Activated CD4-positive, alpha-beta T cell treated with anti-CD3 and anti-CD28 coated beads, Interleukin-2, amount 50 U/mL, for 1 hour (primary cell): Measurements from ENCODE around the gene P2RY4.
"Not testable (repeated sequence)": the region's sequence is repeated elsewhere in the genome, so short reads cannot be mapped to it uniquely, and the experiment has no call there.

Experiments
- DNase-seq: peaks from one replicate; pipeline ENCODE4 v3.0.0-alpha.2; 2020

P2RY4 gene

DNA sequence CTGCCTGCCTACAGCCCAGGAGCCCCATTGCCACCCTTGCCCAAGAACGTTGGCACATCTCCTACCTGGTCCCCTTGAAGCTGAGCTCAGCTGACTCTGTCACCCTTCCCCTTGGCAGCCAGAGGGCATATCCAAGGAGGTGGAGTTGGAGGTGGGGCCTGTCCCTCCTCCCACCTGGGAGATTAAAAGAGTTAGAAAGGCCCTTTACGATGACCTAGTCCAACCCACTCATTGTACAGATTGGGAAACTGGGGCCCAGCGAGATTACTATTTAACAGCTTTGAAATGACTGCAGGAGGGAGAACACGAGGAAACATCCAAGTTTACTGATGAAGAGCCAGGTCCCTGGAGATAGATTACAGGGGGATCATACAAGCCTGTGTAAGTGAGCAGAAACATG is at the start of gene P2RY4:
TSS of gene P2RY4 (minus strand) at position 101 of the 400 bp plus-strand sequence. CDS start 580 bp downstream, outside the sequence.
- no peak for DNase-seq

DNA sequence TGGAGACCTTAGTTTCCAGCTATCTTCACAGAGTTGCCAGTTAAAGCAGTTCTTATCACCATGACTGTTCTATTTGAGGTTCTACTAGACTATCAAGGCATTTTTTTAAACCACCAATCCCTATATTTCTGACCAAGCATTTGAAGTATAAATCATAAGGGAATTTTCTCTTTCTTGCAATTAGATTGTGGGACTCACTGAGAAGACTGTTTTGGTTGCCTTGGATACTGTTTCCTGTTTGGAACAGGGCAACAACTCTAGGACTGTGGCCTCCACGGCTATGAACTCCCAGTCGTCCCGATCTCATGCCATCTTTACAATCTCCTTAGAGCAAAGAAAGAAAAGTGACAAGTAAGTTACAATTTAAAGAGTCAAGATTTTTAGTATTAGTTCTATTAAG is 41.7 kb upstream of the P2RY4 start:
- DNase-seq, result no peak

DNA sequence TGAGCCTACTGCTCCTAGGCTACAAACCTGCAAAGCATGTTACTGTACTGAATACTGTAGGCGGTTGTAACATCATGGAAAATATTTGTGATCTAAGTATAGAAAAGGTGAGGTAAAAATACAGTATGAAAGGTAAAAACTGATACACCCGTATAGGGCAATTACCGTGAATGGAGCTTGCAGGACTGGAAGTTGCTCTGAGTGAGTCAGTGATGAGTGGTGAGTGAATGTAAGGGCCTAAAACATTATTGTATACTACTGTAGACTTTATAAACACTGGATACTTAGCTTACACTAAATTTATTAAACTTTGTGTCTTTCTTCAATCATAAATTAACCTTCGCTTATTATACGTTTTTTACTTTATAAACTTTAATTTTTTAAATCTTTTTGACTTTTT is 33.6 kb upstream of the P2RY4 start:
- no peak for DNase-seq

DNA sequence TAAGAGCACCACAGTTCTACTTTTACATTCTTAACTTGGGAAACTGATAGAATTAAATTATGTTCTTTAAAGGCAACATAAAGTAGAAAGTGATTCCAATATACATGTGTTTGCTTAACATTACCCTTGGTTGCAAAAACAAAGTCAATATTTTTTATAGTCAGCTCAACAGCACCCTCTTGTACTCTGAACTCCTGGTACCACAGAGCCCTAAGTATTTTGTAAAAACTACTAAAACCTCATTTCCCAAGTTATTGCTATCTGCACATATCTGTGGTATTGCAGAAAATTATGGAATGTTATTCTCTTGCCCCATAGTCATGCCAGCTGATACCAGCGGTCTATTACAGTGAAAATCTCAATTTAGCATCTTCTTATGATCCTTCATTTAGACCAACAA is 32.8 kb upstream of the P2RY4 start:
- no peak for DNase-seq

DNA sequence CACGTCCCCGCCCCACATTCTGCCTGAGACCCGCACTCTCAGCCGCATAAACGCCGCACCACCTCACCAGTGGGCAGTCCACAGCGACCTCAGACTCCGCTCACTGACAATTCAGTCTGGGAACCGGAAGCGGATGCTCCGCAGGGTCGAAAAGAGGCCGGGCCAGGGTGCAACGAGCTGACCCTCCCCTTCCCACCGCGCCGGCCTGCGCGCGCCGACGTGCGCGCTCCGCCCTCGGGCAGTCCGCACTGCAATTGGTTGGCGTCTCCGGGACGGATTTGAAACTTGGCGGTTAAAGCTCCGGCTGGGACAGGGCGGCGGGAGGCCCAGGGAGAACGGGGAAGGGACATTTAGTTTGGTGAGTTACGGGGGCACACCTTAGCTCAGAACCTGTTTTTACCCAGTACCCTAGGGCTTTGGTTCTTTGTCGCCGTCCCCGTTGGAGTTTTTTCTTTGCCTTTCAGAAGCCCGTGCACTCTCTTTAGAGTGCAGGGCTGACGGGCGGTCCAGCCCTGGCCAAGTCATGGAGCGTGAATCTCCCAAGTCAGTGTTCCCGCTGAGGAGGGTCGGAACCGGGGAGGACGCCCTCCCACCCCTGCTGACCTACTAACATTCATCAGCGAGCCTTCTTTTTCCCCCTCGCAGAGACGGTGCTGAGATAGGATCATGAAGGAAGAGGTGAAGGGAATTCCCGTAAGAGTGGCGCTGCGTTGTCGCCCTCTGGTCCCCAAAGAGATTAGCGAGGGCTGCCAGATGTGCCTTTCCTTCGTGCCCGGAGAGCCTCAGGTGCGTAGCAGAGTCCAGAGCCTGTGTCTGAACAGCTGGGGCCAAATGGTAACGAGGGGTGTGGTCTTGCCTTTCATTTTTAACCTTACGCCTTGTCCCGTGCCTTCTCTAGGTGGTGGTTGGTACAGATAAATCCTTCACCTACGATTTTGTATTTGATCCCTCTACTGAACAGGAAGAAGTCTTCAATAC is 30.1 kb upstream of the P2RY4 start, which contains the start of the genes KIF4A and PDZD11:
TSS of gene KIF4A (plus strand) at position 312 of the 978 bp plus-strand sequence. CDS start at position 667, 355 bp downstream.
TSS of gene PDZD11 (minus strand) at position 135 of the 978 bp plus-strand sequence. CDS start 586 bp downstream, outside the sequence.
- DNase-seq, result peak; percentile 65

DNA sequence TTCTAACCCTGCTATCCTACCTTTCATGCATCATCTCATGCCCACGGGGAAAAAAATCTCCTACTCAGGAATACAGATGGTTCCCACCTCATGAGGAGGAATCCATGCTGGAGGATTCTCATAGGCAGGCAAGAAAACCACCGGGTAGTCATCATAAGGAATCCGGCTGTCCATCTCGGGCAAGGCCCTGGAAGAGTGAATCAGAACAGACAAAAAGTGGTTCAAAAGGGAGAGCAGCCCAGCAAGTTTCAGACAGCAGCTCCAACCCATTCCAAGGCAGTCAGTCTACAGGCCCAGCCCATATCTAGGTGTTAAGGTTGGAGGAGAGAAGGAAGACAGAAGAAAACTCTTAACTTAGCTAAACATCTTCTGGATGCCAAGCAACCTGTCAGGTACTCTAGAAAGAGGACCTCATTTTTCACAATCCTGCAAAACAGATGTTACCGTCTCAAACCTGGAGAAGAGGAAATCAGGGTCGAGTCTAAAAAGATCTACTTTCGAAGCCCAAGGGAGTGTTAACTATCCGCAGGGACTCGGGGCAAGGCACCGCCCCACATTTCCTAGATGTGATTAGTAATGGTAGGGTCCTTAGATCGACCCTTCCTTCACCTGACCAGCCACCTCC is 29.3 kb upstream of the P2RY4 start:
- no peak for DNase-seq

DNA sequence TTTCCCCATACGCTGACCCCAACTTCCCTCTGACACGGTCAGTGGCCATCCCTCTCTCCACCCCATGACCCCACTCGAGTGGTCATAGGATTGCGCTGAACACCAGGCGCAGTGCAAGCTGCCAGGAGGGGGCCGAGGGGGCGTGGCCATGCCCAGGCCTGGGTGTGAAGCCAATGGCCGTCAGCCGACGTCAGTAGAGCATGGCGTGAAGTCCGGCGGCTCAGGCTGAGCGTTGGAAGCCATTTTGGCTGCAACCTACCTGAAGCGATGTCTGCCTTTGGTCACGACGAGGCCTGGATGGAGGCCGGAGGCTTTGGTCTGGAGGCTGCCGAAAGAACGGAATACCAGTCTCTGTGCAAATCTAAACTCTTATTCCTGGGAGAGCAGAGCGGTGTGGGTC is 21.9 kb upstream of the P2RY4 start, which contains the start of gene RAB41:
TSS of gene RAB41 (plus strand) at position 222 of the 400 bp plus-strand sequence. CDS start at position 268, 46 bp downstream.
- DNase-seq, result no peak

DNA sequence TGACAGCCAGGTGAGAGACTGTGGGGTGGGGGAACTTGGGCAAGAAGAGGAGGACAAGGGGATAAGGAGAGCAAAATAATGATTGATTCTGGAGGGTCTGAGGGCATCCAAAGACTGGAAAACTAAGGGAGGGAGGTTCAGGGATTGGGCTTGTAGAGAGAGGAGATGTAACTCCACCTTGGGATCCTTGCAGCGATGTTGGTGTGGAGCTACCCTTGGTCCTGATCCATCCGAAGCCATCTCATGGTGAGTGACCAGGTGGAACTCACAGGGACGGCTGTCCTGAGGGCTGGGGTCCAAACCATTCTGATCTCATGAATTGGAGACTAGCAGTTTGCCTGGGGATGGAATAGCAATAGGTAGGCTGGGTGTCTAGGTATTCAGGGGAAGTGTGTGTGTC is 20.6 kb upstream of the P2RY4 start:
- DNase-seq, result no peak

DNA sequence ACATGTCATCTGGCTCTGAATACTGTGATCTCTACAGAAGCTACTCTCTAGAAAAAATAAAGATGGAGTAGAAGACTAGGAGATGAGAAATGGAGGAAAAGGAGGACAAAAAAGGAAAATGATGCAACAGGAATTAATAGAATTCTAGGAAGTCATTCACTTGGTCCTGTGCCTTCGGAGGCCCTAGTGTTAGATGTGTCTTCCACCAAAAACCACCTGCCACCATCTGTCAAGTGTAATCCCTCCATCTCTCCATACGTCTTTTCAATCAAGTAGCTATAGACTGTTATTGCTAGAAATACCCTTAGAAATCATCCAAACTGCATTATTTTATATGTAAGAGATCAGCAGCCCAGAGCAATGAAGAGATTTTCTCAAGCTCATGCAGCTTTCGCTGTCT is 19.1 kb upstream of the P2RY4 start:
- no peak for DNase-seq

DNA sequence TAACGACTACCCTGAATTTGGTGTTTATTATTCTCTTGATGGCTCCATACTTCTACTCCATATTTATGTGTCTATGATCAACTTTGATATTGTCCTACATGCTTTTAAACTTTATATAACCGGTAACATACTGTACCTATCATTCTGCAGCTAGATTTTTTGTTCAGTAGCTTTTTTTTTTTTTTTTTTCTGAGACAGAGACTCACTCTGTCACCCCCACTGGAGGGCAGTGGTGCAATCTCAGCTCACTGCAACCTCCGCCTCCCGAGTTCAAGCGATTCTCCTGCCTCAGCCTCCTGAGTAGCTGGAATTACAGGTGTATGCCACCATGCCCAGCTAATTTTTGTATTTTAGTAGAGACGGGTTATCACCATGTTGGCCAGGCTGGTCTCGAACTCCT is 14.0 kb upstream of the P2RY4 start:
- not testable (repeated sequence) for DNase-seq

DNA sequence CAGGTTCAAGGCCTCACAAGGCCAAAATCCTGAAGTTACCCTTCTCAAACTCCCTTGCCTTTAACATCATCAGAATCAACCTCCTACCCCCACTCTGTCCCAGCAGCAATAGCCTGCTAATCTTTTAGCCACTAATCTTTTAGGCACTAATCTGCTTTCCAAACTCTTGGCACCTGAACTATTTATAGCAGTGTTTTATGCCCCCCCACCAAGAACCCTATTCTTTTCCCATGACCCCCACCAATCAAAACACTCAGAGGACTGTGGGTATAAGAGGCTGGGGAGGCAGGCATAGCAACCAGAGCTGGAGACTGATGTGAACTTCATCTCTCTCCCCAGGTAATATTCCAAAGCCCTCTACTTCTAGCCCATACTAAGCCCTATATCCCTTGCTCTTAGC is 8.0 kb upstream of the P2RY4 start, which contains the start of gene ARR3:
TSS of gene ARR3 (plus strand) at position 301 of the 400 bp plus-strand sequence. CDS start 1,052 bp downstream, outside the sequence.
- no peak for DNase-seq

DNA sequence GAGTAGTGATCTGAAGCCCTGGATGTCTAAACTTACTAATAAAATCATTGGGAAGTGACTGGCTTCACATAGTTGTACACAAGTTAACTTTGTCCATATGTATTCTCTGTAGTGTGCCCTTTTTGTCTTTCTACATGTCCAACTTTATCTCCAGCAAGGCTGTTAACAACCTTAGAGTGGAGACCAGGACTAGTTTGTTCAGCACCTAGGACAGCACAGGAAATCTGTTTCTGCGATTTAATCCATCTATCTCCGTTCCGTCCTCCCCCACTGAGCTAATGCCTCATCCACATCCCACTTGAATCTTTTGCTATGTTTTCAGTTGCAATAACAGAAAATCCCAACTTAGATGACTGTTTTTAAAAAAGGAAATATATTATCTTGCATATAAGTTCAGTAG is 4.8 kb upstream of the P2RY4 start:
- DNase-seq, result no peak

DNA sequence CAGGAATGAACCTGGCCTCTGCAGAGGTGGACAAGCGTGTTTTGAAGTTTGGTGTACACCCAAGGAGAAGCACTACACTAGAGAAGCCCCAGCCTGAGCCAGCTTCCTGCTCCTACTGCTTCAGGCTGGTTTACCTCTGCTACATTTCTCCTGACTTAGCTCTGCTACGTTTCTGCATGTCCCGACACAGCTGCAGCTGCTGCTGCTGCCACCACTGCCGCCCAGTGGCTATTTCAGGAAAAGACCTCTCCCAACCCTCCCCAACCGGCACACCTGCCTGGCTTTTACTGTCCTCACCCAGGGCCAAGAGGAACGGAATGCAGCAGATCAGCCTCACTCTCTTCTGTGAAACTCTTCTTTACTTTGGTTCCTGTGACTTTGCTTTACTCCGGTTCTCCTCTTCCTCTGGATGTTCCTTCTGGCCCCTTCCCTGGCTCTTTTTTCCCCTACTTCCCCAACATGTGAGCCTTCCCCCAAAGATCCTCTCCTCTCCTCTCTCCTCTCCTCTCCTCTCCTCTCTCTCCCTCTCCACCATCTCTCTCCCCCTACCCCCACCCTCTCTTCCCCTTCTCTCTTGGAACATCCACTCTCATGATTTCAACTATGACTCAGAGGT is 3.1 kb upstream of the P2RY4 start:
- DNase-seq, result peak; percentile 5

DNA sequence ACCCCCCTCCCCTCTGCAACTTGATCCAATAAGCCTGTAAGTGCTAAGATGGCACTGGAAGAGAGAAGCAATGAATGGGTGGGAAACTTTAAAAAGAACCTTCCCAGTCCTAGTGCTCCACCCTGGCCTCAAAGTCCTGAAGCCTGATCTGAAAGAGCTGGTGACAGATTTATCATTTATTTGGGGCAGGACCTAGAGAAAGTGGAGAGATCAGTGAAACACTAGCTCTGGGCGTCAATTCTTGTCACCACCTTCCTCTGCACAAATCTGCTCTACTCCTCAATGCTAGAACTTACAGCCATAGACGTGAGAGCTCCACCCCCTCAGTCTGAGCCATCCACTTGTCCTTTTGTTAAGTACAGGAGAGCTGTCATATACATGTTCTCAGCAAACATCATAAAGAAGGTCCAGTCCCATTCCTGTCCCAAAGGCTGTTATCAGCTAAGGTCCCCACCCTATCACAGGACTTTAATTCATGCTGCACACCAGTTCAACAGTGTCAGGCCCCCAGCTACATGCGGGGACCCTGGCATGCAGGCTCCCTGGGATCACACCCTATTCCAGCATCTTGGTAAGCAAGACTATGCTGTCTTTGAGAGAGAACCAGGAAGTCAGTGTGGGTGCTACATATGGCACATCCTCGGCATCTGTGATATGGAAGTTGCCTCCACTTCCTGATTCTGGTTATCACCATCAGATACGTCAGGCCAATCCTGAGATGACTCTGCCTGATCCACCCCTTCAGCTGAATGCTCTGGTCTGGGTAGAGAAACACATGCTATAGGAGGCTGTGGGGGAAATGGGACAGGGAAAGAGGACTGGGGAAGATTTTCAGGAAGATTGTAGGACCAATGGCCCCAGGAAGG is 2.3 kb downstream of the P2RY4 start:
- DNase-seq, result no peak

DNA sequence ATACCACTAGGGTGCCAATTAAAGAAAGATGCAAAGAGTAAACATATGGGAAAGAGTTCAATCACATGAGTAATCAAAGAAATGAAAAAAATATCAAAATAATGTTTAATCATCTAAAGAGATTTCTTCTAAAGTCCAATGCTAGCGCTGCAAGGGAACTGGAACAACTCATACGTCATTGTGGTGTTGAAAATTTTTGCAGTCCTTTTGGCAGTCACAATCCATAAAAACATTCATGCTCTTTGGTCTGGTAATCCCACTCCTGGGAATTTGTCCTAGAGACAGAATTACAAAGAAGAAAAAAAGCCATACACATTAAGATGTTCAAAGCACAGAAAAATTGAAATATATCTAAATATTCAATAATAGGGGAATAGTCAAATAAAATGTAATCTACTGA is 4.6 kb downstream of the P2RY4 start:
- no peak for DNase-seq

DNA sequence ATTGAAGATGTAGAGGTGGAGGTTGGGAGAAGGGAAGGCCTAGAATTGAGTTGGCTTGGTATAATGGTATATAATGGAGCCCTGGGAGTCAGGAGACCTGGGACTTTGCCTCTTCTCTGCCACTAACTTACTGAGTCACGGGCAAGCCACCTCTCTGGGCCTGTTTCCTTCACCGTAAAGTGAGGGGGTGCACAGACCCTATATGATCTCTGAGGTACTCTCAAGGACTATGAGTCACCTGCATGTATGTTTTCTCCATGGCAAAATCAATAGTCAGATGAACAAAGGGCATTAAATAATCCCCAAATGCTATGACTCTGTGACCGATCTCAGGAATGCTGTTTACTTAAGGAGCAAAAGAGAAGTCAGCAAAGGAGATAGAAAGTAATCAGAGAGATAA is 5.1 kb downstream of the P2RY4 start:
- no peak for DNase-seq

DNA sequence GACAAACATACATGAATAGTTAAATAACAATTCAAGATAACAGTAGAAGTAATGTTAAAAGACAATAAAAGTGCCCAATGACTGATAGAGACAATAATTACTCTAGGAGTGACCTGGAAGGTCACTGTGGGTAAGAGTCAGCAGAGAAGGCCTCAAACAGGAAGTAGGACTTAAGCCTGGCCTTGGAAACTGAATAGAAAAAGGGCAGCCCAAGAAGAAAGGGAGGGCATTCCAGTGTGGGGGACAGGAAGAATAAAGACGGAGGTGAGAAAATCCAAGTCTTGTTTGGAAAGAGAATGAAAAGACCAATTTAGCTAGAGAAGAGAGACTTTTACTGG is 6.0 kb downstream of the P2RY4 start:
- no peak for DNase-seq

DNA sequence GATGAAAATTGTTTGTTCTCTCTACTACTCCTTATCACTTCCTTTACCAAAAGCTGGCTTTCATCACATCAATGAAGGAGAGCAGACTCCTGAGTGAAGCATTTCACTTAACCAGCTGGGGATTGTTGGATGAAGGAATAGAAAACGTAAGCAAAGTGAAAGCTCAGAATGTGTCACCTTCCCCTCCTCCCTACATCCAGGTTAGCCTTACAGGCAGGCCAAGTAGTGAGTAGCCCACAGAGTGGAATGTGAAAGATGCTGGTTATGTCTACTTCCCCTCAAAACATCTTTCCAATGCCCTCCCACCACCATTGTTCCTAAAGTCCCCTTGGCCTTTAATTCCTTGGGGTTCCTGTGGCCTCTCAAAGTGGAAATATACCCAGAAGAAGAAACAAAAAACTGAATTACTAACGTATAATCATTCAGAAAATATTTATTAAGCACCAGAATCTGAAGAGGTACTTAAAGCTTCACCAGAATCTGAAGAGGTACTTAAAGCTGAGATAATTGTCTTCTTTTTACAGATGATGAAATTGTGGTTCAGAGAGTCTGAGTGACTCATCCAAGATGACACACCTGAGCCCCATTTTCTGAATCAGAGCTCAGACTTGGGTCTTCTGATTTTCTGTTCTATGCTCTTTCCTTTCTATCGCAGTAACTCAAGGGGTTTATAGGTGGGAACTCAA is 6.5 kb downstream of the P2RY4 start:
- DNase-seq, result no peak

DNA sequence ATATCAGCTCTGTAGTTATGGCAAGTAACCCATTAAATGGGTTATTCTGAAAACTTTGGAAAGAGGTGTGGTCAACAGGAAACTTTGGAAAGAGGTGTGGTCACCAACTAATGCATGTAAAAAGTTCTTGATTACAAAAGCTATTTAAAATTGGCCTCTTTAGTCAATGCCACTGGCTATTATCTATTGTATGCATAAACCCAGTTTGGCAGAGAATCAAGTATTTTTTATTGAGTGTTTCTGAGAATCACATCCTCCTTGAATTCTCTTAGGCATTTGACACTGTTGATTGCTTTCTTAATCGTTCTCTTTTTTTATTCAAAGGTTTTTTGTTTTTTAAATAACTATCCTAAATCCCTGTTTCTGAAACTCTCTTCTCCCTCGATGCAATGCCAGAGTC is 7.5 kb downstream of the P2RY4 start:
- DNase-seq, result no peak

DNA sequence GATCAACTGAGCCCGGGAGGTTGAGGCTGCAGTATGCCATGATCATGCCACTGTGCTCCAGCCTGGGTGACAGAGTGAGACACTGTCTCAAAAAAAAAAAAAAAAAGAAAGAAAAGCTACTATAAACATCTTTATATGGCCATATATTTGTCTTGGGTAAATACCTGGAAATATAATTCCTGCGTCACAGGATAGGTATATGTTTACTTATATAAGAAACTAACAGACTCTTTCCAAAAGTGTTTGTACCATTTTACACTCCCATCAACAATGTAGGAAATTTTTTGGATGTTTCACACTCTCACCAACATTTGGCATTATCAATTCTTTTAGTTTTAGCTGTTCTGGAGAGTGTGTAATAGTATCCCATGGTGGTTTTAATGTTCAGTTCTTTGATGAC is 12.8 kb downstream of the P2RY4 start:
- no peak for DNase-seq

DNA sequence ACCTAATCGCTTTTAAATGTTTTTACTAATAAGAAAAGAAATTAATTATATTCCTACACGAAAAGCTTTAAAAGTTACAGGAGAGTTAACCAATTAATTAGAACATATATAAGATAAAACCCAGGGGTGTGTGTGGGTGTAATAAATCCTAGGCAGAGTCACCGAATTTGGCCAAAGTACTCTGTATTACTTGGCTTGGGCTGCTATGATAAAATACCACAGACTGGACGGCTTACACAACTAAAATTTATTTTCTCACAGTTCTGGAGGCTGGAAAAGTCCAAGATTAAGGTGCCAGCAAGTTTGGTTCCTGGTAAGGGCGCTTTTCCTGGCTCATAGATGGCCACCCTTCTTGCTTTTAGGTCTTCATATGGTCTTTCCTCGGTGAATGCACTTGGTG is 15.1 kb downstream of the P2RY4 start:
- no peak for DNase-seq

DNA sequence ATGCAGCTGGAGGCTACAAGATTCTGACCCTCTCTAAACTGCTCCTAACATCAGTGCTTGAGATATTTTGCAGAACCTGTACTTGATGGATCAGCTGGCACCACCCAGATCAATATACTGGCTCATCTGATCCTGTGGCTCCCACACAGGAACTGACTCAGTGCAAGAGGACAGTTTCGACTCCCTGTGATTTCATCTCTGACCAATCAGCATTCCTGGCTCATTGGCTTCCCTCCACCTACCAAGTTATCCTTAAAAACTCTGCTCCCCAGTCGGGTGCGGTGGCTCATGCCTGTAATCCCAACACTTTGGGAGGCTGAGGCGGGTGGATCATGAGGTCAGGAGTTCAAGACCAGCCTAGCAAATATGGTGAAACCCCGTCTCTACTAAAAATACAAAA is 16.4 kb downstream of the P2RY4 start:
- not testable (repeated sequence) for DNase-seq
